Measurements from ENCODE around the gene RTP5.
"Not testable (repeated sequence)": the region's sequence is repeated elsewhere in the genome, so short reads cannot be mapped to it uniquely, and the experiment has no call there.

Gene RTP5

GRCh38 chr2:241869087-241869961, at the start of gene RTP5:
RTP5 (plus strand) TSS chr2:241869729; CDS start chr2:241869757, 28 bp downstream.
- FAIRE-seq: no peak

GRCh38 chr2:241819947-241820624, 49.4 kb upstream of the RTP5 start:
- FAIRE-seq: not testable (repeated sequence)

- FAIRE-seq: no peak
Measured at GRCh38 chr2:241820625-241821384, 48.7 kb upstream of the RTP5 start.

- no peak for FAIRE-seq
Measured at GRCh38 chr2:241821460-241822263, 47.9 kb upstream of the RTP5 start.

GRCh38 chr2:241822264-241822623, 47.3 kb upstream of the RTP5 start:
- no peak for FAIRE-seq

- not testable (repeated sequence) for FAIRE-seq
Measured at GRCh38 chr2:241823531-241824437, 45.7 kb upstream of the RTP5 start.

- FAIRE-seq: no peak
Measured at GRCh38 chr2:241827394-241827793, 42.1 kb upstream of the RTP5 start.

- FAIRE-seq: no peak
Measured at GRCh38 chr2:241833101-241833663, 36.3 kb upstream of the RTP5 start.

GRCh38 chr2:241833756-241834526, 35.6 kb upstream of the RTP5 start:
- FAIRE-seq: not testable (repeated sequence)

GRCh38 chr2:241834527-241835210, 34.9 kb upstream of the RTP5 start:
- no peak for FAIRE-seq

GRCh38 chr2:241835611-241836010, 33.9 kb upstream of the RTP5 start:
- FAIRE-seq: no peak

- FAIRE-seq: no peak
Measured at GRCh38 chr2:241836292-241836691, 33.2 kb upstream of the RTP5 start.

- FAIRE-seq: no peak
Measured at GRCh38 chr2:241837197-241837965, 32.1 kb upstream of the RTP5 start.

GRCh38 chr2:241841181-241842066, 28.1 kb upstream of the RTP5 start:
- FAIRE-seq: no peak

- no peak for FAIRE-seq
Measured at GRCh38 chr2:241842067-241842415, 27.5 kb upstream of the RTP5 start.

- no peak for FAIRE-seq
Measured at GRCh38 chr2:241842620-241843211, 26.8 kb upstream of the RTP5 start.

- no peak for FAIRE-seq
Measured at GRCh38 chr2:241843321-241844065, 26.0 kb upstream of the RTP5 start.
